Natural killer cell treated with Interleukin-12 subunit alpha and Interleukin-12 subunit beta and Interleukin-15 and Interleukin-18, amount 100 ng/mL, for 72 hours (primary cell): ENCODE results near the gene JOSD1. TPM values are rescaled to one million over a fixed set of nuclear protein-coding genes. Genes with fewer than 3 reads are reported as not detected.
"Not testable (repeated sequence)": the region's sequence is repeated elsewhere in the genome, so short reads cannot be mapped to it uniquely, and the experiment has no call there.

Experiments
- ATAC-seq, 2 donors: fragments of 150-1000 bp; cut with Tn5 transposase in 1 of 2; sonication (Bioruptor Pico), chemical (Tn5 transposase) in 1 of 2; 2 replicates each; pipeline ENCODE4 v1.10.0; 2021
- DNase-seq: peaks from one replicate; pipeline ENCODE4 v3.0.0; 2022; ENCODE audit warnings: low spot score
- H3K27ac Mint-ChIP-seq, 2 donors: 1 replicate in 1 of 2; 2 replicates in 1 of 2; pipeline ENCODE4 v1.8.0; 2022; ENCODE audit warnings: mixed read lengths in 2 of 2, mild to moderate bottlenecking in 1 of 2, moderate library complexity in 1 of 2
- H3K27me3 Mint-ChIP-seq, 2 donors: 1 replicate in 1 of 2; 2 replicates in 1 of 2; pipeline ENCODE4 v1.8.0; 2022; ENCODE audit warnings: mixed read lengths in 2 of 2
- H3K36me3 Mint-ChIP-seq: one replicate; pipeline ENCODE4 v1.8.0; 2022; ENCODE audit warnings: mixed read lengths
- H3K4me1 Mint-ChIP-seq, 2 donors: 1 replicate in 1 of 2; 2 replicates in 1 of 2; pipeline ENCODE4 v1.8.0; 2022; ENCODE audit warnings: low read depth in 2 of 2, mixed read lengths in 2 of 2, mild to moderate bottlenecking in 1 of 2
- H3K4me3 Mint-ChIP-seq: one replicate; pipeline ENCODE4 v1.8.0; 2022; ENCODE audit warnings: mixed read lengths
- H3K9me3 Mint-ChIP-seq: 2 replicates; pipeline ENCODE4 v1.8.0; 2022; ENCODE audit warnings: mixed read lengths
- total RNA-seq, 2 donors: library from RNA; stranded (reverse); gene quantifications; one replicate each; pipeline ENCODE4 v1.2.3, GENCODE V29; 2022

JOSD1 gene
- total RNA-seq, 2 donors from 2014 or later = 53.6 to 62.3 TPM

DNA sequence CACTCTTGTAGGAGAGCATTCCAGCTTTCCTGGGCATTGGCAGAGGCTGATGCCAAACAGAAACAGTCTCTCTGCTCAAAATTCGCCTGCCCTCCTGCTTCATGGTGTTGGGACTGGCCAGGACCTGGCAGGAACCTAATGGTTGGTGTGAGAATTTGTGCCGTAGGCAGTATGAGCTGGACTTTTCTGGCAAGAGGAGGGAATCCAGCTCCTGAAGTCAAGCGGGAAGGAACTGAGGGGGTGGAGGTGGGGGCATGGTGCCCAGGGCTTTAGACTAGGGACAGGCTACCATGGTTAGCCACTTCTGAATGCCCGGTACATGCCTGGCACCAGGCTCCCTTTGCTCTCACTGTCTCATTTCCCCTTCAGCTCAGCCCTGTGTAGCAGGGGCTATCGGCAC lies 25.9 kb downstream of the JOSD1 start:
- ATAC-seq = no peak
- H3K4me1 Mint-ChIP-seq = no peaks in the 10 kb centered on the region

DNA sequence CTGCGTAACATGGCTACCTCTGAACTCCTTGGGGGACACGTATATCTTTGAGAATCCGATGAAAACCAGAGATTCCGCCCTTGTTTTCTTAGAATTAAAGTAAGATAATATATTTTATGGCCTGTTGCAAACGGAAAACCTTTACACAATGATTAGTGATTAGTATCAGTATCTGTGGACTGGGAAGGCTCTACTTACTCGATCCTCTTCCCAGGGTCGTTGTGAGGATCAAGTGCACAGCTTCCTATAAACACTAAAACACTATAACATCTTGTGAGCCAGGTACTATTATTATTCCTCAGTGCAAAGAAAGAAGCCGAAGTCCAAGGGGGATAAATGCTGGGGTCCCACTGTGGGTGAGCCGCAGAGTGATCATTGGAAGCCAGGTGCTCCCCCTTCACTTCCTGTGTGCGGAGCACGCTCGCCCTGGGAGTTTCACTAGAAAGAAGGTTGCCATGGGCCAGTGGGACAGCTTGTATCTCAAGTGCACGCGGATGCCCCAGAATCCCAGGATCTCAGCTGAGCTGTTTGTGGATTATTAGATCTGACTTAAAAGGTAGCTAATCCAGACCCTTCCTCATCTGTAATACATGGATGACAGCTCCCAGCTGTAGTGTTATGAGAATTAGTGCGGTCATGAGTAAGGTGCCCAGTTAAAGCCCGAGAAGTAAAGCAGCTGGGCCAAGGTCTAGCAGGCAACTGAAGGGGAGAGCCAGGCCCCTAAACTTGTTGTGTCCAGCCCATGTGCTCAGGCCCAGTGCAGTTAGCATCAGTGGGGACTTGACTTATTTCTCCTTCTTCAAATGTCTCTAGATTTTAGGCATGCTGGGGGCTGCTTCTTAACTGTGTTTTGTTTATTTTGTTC lies 43.5 kb downstream of the JOSD1 start:
- no peak for ATAC-seq
- peak overlapping the region; percentile 95 for H3K4me3 Mint-ChIP-seq
- peaks cover 0 to 12% of the 10 kb centered on the region in 2 donors for H3K4me1 Mint-ChIP-seq

More for the DNA sequence above, 25.9 kb downstream of the JOSD1 start:
- no peaks in the 10 kb centered on the region for H3K9me3 Mint-ChIP-seq
- H3K27me3 Mint-ChIP-seq = no peaks in the 10 kb centered on the region
- no peak overlapping the region for H3K27ac Mint-ChIP-seq
- no peak overlapping the region for H3K4me3 Mint-ChIP-seq
- DNase-seq = no peak
- H3K36me3 Mint-ChIP-seq = peaks cover 6% of the 10 kb centered on the region

DNA sequence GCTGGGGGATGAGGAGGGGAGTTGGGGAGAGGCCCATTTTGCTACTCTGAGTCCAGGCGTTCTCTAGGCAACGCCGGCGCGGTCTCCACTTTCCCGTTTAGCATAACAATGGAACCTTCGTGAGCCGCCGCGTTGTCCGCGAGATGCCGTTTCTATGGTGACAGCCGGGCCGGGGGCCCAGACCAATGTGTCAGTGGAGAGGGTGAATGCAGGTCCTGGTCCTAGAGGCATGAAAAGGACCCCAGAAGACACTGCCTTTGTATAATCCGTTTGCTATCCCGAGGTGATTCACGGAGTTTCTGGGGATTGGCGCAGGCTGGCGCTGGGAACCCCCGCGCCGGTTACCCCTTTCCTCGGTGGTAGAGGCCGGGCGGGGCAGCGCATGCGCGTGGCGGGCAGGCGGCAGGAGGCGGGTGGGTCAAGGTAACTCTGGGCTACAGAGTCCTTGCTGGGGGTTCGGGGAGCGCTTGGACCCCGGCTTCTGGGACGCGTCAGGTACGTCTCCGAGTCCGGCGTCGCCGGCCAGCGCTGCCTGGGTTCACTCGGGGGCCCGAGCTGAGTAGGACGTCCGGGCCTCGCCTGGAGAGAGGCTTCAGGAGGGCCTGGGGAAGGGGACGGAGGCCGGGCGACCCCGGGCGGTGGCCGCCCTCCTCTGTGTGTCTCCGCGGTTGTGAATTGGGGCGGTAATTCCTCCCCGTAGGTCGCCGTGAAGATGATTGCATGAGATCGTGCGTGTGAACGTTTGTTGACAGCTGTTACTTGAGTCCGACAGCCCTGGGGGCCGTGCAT lies 44.3 kb downstream of the JOSD1 start, which contains the start of the genes CBY1 and FAM227A:
TSS of gene CBY1 (plus strand) at position 383 of the 789 bp plus-strand sequence. CDS start 11,417 bp downstream, outside the sequence.
TSS of gene FAM227A (minus strand) at position 137 of the 789 bp plus-strand sequence. CDS start 6,224 bp downstream, outside the sequence.
- no peaks in the 10 kb centered on the region for H3K27me3 Mint-ChIP-seq
- peaks cover 0 to 12% of the 10 kb centered on the region in 2 donors for H3K4me1 Mint-ChIP-seq
- no peaks in the 10 kb centered on the region for H3K36me3 Mint-ChIP-seq
- H3K9me3 Mint-ChIP-seq = no peaks in the 10 kb centered on the region
- peak within 1 kb of the TSS; percentile 86 to 94 for H3K27ac Mint-ChIP-seq
- peak; percentile 90 for DNase-seq
- ATAC-seq = peak; percentile 94 to 96
- peak within 1 kb of the TSS; percentile 95 for H3K4me3 Mint-ChIP-seq

More for the DNA sequence above, 43.5 kb downstream of the JOSD1 start:
- no peak for DNase-seq
- no peaks in the 10 kb centered on the region for H3K36me3 Mint-ChIP-seq
- peak overlapping the region; percentile 86 to 94 for H3K27ac Mint-ChIP-seq
- no peaks in the 10 kb centered on the region for H3K9me3 Mint-ChIP-seq
- no peaks in the 10 kb centered on the region for H3K27me3 Mint-ChIP-seq

DNA sequence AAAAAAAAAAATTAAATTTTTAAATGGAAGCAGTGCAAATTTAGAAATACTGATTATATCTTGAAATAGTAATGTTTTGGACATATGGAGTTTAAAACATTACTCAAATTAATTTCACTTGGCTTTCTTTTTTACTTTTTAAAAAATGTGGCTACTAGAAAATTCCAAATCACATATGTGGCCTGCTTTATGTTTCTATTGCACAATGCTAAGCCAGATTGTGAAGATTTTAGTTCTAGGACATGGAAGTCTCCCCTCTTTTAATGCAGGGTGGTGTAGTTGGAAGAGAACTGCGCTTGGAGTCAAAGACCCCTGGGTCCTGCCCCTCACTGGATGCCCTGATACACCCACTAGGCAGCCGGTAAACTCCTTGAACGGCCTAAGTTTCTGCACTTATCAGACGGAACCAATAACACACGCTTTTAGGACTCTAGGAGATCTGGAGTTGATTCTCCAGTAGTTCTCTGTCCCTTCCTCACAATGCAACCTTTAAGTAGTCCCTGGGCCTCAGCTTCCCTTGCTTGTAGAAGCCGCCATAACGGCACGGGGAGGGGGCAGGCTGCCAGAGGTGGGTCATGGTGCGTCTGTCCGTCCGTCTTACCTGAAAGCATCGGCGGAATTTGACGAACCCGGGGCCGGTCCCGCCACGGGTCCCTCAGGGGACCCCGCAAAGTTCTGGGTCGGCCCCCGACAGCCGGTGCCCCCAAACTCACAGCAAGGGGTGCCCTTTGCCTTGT lies 45.1 kb downstream of the JOSD1 start:
- Mint-ChIP-seq H3K9me3 (no peaks in the 10 kb centered on the region), H3K27me3 (peaks cover 0 to 7% of the 10 kb centered on the region in 2 donors), H3K27ac (peak overlapping the region; percentile 86 to 94), H3K4me3 (peak overlapping the region; percentile 95), H3K4me1 (peaks cover 0 to 12% of the 10 kb centered on the region in 2 donors), H3K36me3 (no peaks in the 10 kb centered on the region)
- DNase-seq (no peak), ATAC-seq (no peak)

DNA sequence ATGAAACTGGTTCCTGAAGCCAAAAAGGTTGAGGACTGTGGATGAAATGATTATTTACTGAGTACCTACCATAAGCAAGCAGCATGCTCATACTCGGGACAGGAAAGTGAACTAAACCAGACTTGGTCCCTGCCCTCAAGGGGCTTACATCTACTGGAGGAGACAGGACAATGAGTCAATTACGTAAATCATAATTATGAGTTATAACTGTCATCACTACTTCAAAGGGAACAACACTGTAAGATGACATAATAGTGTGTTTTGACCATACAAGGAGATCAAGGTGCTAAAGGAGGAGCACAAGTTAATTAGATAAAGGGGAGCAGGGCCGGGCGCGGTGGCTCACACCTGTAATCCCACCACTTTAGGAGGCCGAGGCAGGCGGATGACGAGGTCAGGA lies 47.0 kb downstream of the JOSD1 start:
- Mint-ChIP-seq H3K27ac (peak overlapping the region in 1 of 2 donors; percentile 15), H3K4me1 (peaks cover 0 to 12% of the 10 kb centered on the region in 2 donors), H3K9me3 (no peaks in the 10 kb centered on the region), H3K36me3 (no peaks in the 10 kb centered on the region), H3K4me3 (peak overlapping the region; percentile 22), H3K27me3 (peaks cover 0 to 7% of the 10 kb centered on the region in 2 donors)
- ATAC-seq = no peak
- no peak for DNase-seq

DNA sequence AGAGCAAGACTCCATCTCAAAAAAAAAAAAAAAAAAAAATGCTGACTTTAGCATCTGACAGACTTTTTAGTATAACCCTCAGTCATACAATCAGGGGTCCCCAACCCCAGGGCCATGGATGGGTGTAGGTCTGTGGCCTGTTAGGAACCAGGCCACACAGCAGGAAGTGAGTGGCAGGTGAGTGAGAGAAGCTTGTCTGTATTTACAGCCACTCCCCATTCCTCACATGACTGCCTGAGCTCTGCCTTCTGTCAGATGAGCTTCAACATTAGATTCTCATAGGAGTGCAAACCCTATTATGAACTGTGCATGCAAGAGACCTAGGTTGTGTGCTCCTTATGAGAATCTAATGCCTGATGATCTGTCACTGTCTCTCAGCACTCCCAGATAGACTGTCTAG lies 47.9 kb downstream of the JOSD1 start:
- ATAC-seq (no peak), DNase-seq (no peak)
- peaks cover 0 to 10% of the 10 kb centered on the region in 2 donors for H3K4me1 Mint-ChIP-seq
- no peak overlapping the region for H3K4me3 Mint-ChIP-seq
- no peaks in the 10 kb centered on the region for H3K36me3 Mint-ChIP-seq
- peaks cover 2 to 11% of the 10 kb centered on the region in 2 donors for H3K27me3 Mint-ChIP-seq
- H3K27ac Mint-ChIP-seq = no peak overlapping the region
- H3K9me3 Mint-ChIP-seq = no peaks in the 10 kb centered on the region

DNA sequence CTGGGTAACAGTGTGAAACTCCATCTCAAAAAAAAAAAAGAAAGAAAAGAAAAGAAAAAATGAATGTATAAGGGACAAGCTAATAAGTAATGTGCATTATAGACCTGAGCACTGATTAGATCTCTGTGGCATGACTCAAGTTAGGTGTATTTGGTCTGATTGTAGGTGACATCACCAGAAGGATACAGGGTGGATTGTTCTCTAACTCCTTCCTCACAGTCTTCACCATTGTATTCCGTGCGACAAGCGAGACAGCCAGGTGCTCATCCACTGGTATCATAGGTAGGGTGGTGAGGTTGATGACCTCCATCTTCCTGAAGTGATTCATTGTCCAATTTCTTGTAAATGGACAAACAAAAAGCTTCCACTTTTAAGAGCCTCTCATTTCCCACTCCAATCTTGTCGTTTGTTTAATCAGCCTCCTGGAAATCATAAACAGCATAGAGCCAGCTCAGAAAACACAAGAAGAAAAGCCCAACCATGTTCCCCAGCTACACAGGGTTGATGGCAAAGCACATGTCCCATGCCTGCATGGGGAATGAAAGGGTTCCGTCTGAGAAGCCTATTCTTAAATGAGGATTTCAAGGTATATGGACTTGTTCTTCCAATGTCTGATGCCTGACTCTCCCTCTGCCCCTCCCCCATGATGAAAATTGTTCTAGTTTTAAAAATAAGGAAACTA lies 50.8 kb downstream of the JOSD1 start:
- DNase-seq (no peak), ATAC-seq (no peak)
- H3K36me3 Mint-ChIP-seq = no peaks in the 10 kb centered on the region
- H3K9me3 Mint-ChIP-seq = no peaks in the 10 kb centered on the region
- no peak overlapping the region for H3K27ac Mint-ChIP-seq
- no peaks in the 10 kb centered on the region for H3K4me1 Mint-ChIP-seq
- H3K4me3 Mint-ChIP-seq = no peak overlapping the region
- H3K27me3 Mint-ChIP-seq = peaks cover 7 to 17% of the 10 kb centered on the region in 2 donors

DNA sequence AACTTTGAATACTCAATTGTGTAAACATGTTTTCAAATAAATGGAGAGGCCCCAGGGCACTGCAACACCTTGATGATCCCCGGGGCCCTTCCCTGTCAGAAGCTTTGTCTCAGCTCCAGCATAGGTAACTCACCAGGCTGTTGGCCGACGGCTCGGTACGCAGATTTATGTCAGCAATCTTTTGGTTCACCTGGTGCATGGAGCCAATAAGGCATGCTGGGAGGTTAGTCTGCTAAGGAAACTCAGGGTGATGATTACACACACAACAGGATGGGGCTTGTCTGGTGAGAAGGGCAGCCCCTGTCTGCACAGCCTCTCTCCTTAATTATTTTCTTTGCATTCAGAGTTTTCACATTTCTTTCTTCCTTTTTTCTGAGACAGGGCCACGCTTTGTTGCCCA lies 55.3 kb downstream of the JOSD1 start:
- H3K9me3 Mint-ChIP-seq = no peaks in the 10 kb centered on the region
- DNase-seq (no peak), ATAC-seq (no peak)
- no peaks in the 10 kb centered on the region for H3K4me1 Mint-ChIP-seq
- H3K36me3 Mint-ChIP-seq = no peaks in the 10 kb centered on the region
- H3K4me3 Mint-ChIP-seq = no peak overlapping the region
- no peak overlapping the region for H3K27ac Mint-ChIP-seq
- H3K27me3 Mint-ChIP-seq = peaks cover 10 to 18% of the 10 kb centered on the region in 2 donors

DNA sequence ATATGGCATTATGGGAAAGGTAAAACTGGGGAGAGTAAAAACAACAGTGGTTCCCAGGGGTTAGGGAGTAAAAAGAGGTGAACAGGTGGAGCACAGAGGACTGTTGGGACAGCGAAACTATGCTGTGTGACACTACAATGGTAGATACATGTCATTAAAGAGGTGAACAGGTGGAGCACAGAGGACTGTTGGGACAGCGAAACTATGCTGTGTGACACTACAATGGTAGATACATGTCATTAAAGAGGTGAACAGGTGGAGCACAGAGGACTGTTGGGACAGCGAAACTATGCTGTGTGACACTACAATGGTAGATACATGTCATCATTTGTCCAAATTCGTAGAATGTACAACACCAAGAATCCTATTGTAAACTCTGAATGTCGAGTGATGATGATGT lies 56.5 kb downstream of the JOSD1 start:
- not testable (repeated sequence) for H3K9me3 Mint-ChIP-seq, H3K27ac Mint-ChIP-seq, DNase-seq, H3K36me3 Mint-ChIP-seq, H3K4me3 Mint-ChIP-seq, H3K4me1 Mint-ChIP-seq
- peak in 1 of 2 donors; percentile 77 for ATAC-seq
- peaks cover 10 to 18% of the 10 kb centered on the region in 2 donors for H3K27me3 Mint-ChIP-seq

DNA sequence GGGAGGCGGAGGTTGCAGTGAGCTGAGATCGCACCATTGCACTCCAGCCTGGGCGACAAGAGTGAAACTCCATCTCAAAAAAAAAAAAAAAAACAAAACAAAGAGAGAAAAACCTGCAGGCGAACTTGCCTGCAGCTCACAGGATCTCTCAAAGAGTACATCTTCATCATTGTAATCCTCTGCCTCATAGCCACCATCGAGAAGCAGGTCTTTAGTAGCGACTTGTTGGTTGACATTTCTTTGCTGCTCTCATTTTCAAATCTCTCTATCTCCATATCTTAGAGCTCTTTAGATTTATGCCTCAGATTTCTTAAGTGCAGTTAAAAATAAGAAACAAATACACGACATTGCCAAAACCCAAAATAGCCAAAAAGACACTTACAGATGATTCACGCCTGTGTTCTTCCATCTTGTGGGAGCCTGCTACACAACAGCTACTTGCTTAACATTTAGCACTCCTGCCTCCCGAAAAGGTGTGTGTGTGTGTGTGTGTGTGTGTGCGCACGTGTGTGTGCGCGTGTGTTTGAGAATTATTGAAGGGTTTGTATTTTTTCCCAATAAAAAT lies 59.2 kb downstream of the JOSD1 start:
- no peak overlapping the region for H3K4me3 Mint-ChIP-seq
- no peak overlapping the region for H3K27ac Mint-ChIP-seq
- H3K36me3 Mint-ChIP-seq = no peaks in the 10 kb centered on the region
- H3K27me3 Mint-ChIP-seq = peaks cover 3 to 8% of the 10 kb centered on the region in 2 donors
- DNase-seq (no peak), ATAC-seq (no peak)
- no peaks in the 10 kb centered on the region for H3K4me1 Mint-ChIP-seq
- H3K9me3 Mint-ChIP-seq = no peaks in the 10 kb centered on the region

DNA sequence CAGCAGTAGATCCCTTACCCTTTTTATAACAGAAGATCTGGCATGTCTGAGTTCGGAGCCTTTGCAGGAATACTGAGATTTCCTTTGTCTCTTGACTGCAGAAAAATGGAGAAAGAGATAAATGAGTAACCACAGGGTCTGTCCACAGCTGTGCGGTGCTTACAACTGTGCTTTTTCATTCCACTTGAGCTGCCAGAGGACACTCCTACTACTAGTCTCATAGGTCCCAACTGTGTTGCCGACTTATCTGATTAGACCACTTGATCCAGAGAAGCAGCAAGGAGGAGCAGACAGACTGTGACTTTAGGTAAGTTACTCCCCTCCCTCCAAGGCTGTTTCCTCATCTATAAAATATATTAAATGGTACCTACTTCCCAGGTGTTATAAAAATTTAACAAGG lies 62.0 kb downstream of the JOSD1 start:
- Mint-ChIP-seq H3K36me3 (no peaks in the 10 kb centered on the region), H3K4me1 (no peaks in the 10 kb centered on the region), H3K9me3 (no peaks in the 10 kb centered on the region), H3K4me3 (no peak overlapping the region), H3K27me3 (peaks cover 3 to 8% of the 10 kb centered on the region in 2 donors), H3K27ac (no peak overlapping the region)
- no peak for DNase-seq
- ATAC-seq = no peak

DNA sequence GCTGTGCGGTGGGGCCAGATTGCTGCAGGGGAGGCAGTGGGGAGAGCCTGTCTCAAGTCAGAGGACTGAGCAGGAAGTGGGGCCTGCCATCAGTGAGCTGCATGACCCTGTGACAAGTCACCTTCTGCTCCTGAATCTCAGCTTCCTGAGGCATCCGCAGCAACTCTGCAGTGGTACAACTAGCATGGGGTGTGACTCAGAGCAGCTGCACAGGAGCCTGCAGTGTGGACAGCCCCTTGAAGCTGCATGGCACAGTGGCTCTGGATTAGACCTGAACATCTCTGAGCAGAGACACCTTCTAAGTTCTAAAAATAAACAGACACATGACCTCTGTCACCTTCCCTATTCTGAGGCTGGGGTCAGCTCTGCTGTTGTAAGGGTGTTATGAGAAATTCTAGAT lies 62.5 kb downstream of the JOSD1 start:
- H3K27me3 Mint-ChIP-seq = peaks cover 3 to 9% of the 10 kb centered on the region in 2 donors
- no peak for DNase-seq
- no peaks in the 10 kb centered on the region for H3K4me1 Mint-ChIP-seq
- no peak overlapping the region for H3K27ac Mint-ChIP-seq
- no peak for ATAC-seq
- no peaks in the 10 kb centered on the region for H3K9me3 Mint-ChIP-seq
- no peaks in the 10 kb centered on the region for H3K36me3 Mint-ChIP-seq
- no peak overlapping the region for H3K4me3 Mint-ChIP-seq
